ENCODE measurements around the gene KATNAL2. TPM values are rescaled to one million over a fixed set of nuclear protein-coding genes. Genes with fewer than 3 reads are reported as not detected.

Gene KATNAL2
- total and polyA plus RNA-seq, 10 of the 15 experiments (the other 5 are each of a cell fraction or from before 2014, with no cell fraction given): 0.20 to 2.4 (median 1.7) TPM

DNA sequence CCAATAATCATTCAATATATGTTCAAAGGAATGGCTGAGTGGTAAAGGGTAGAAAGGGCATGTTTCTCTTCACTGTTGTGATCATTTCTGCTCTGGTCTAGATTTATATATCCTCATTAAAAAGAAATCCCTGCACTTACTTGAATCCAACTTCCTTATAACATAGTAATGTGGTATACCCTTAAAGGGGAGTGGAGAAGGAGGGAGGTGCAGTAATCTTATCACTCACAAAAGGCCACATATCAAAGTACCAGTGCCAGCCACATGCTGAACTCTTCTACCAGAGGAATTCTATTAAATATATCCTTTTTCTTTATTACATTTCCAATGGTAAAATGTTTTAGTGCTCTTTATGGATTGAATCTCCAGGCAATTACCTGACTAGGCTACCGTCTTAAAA lies 3.3 kb downstream of the KATNAL2 start:
- Histone ChIP-seq H3K27me3 (replicated peaks in 1 of 2; ENCODE audit: control insufficient read depth in 2 of 2, insufficient read depth in 2 of 2, low read length in 1 of 2) (no peaks in the 10 kb centered on the region), H4K20me1 (ENCODE audit: control insufficient read depth, insufficient read depth) (no peaks in the 10 kb centered on the region), H3K4me1 (ENCODE audit: control insufficient read depth, insufficient read depth, low read length) (no peaks in the 10 kb centered on the region), H3K9me3 (replicated peaks; ENCODE audit: control insufficient read depth, insufficient read depth, low read length) (no peaks in the 10 kb centered on the region), H3K4me3 (no peak overlapping the region), H3K27ac (ENCODE audit: control insufficient read depth, insufficient read depth) (no peak overlapping the region), H2AFZ (ENCODE audit: control insufficient read depth, low read depth, low read length) (no peak overlapping the region), H3K36me3 (ENCODE audit: control insufficient read depth in 2 of 2, insufficient read depth in 2 of 2, low read length in 1 of 2) (no peaks in the 10 kb centered on the region), H3K79me2 (ENCODE audit: control insufficient read depth, insufficient read depth, low read length) (peaks cover 12% of the 10 kb centered on the region), H3K9ac (ENCODE audit: control insufficient read depth, insufficient read depth, low read length) (no peak overlapping the region), H3K4me2 (ENCODE audit: control insufficient read depth, insufficient read depth) (no peak overlapping the region)
- ChIA-PET CTCF (interaction anchor here (0.6 kb wide), 1 partner anchor 747 kb away, joined by 3 read pairs; no protein-coding TSS in a partner anchor), POLR2A (no interaction called here), RAD21 (ENCODE audit: unreplicated experiment) (no interaction called here), SMC1A (ENCODE audit: uncharacterized antibody, unreplicated experiment) (interaction anchor here (0.6 kb wide), 1 partner anchor 30 kb away, joined by 4 read pairs; no protein-coding TSS in a partner anchor)
- FAIRE-seq: no peak
- intact Hi-C loops (cut with micrococcal nuclease; ENCODE audit: unreplicated experiment): no loop called here
- TF ChIP-seq, protein P1, sequence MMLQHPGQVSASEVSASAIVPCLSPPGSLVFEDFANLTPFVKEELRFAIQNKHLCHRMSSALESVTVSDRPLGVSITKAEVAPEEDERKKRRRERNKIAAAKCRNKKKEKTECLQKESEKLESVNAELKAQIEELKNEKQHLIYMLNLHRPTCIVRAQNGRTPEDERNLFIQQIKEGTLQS (IDR thresholded peaks at IDR 0.05; ENCODE audit: borderline replicate concordance, extremely low read depth, low read depth, low read length): no peak
- TF ChIP-seq SMAD1 (IDR thresholded peaks at IDR 0.05; ENCODE audit: low read depth, partially characterized antibody): no peak
- TF ChIP-seq NFYB (IDR thresholded peaks at IDR 0.05; ENCODE audit: insufficient read depth, low read depth, low read length): no peak
- no peak for TF ChIP-seq EED (IDR thresholded peaks at IDR 0.05; ENCODE audit: low read depth)
- TF ChIP-seq KAT2A (conservative IDR thresholded peaks at IDR 0.05; ENCODE audit: control insufficient read depth, low read depth, low read length): no peak
- TF ChIP-seq ZNF24 (IDR thresholded peaks at IDR 0.05): no peak
- TF ChIP-seq SIX5 (IDR thresholded peaks at IDR 0.05; ENCODE audit: low read depth, low read length, severe bottlenecking): no peak
- no peak for TF ChIP-seq SRF (IDR thresholded peaks at IDR 0.05; ENCODE audit: low read depth in 2 of 2, low read length in 2 of 2)
- TF ChIP-seq RBBP5 (conservative IDR thresholded peaks at IDR 0.05): no peak
- no peak for TF ChIP-seq HDGF (IDR thresholded peaks at IDR 0.05)
- no peak for TF ChIP-seq NR2C1 (IDR thresholded peaks at IDR 0.05)
- no peak for TF ChIP-seq ZZZ3 (IDR thresholded peaks at IDR 0.05; ENCODE audit: control insufficient read depth, insufficient read length, low read depth)
- TF ChIP-seq SIN3A (IDR thresholded peaks at IDR 0.05; ENCODE audit: low read depth, low read length): no peak
- no peak for TF ChIP-seq HDAC2 (IDR thresholded peaks at IDR 0.05)
- WGBS (ENCODE audit: insufficient coverage, insufficient replicate concordance, low lambda C conversion rate, missing lambda C conversion rate): 94% methylated on average over 1 of the region's 1 CpG
- no peak for ATAC-seq
- in situ Hi-C loops (cut with MboI): no loop called here
- DNase-seq (ENCODE audit: low read depth, low spot score): no peak
- BruUV-seq (replicated peaks): no TSS peak
